ENCODE data around the gene PSEN2. TPM values are rescaled to one million over a fixed set of nuclear protein-coding genes. Genes with fewer than 3 reads are reported as not detected.
"Not testable (repeated sequence)": the region's sequence is repeated elsewhere in the genome, so short reads cannot be mapped to it uniquely, and the experiment has no call there.

PSEN2 gene
- total RNA-seq, 4 donors from 2014 or later = 24.8 to 41.4 (median 34.1) TPM

GRCh38 chr1:226838456-226838855, 32.0 kb upstream of the PSEN2 start:
- TF ChIP-seq POLR2A (IDR thresholded peaks at IDR 0.05) = no peak
- no peak for TF ChIP-seq CTCF (IDR thresholded peaks at IDR 0.05 in 4 of 5, conservative IDR thresholded peaks at IDR 0.05 in 1 of 5)
- no peak for DNase-seq
- Histone ChIP-seq H3K4me3 (no peak overlapping the region), H3K9me3 (no peaks in the 10 kb centered on the region), H3K27ac (no peak overlapping the region), H3K27me3 (no peaks in the 10 kb centered on the region), H3K36me3 (no peaks in the 10 kb centered on the region), H3K4me1 (no peaks in the 10 kb centered on the region)
- intact Hi-C loops (cut with DNase I; ENCODE audit: low total_unique reads) = no loop called here
- in situ Hi-C loops (cut with MboI; ENCODE audit: low sequenced_read_pairs in 4 of 4) = no loop called here
- no peak for ATAC-seq

- in situ Hi-C loops (cut with MboI; ENCODE audit: low sequenced_read_pairs in 4 of 4) = no loop called here
- no peak for ATAC-seq
Measured at GRCh38 chr1:226845624-226846023, 24.8 kb upstream of the PSEN2 start.

GRCh38 chr1:226846786-226847185, 23.6 kb upstream of the PSEN2 start:
- no peak for DNase-seq
- in situ Hi-C loops (cut with MboI; ENCODE audit: low sequenced_read_pairs in 4 of 4) = no loop called here

More at GRCh38 chr1:226845624-226846023, 24.8 kb upstream of the PSEN2 start:
- H3K27ac ChIP-seq = no peak overlapping the region
- TF ChIP-seq POLR2A (IDR thresholded peaks at IDR 0.05) (no peak), CTCF (IDR thresholded peaks at IDR 0.05 in 4 of 5, conservative IDR thresholded peaks at IDR 0.05 in 1 of 5) (no peak)
- intact Hi-C loops (cut with DNase I; ENCODE audit: low total_unique reads) = no loop called here
- no peaks in the 10 kb centered on the region for H3K27me3 ChIP-seq
- no peaks in the 10 kb centered on the region for H3K4me1 ChIP-seq
- no peak overlapping the region for H3K4me3 ChIP-seq
- H3K9me3 ChIP-seq = no peaks in the 10 kb centered on the region
- no peaks in the 10 kb centered on the region for H3K36me3 ChIP-seq
- DNase-seq = no peak

GRCh38 chr1:226854548-226854947, 15.9 kb upstream of the PSEN2 start:
- H3K9me3 ChIP-seq; H3K27me3 ChIP-seq; H3K4me3 ChIP-seq; H3K27ac ChIP-seq; intact Hi-C loops (cut with DNase I; ENCODE audit: low total_unique reads); H3K4me1 ChIP-seq; in situ Hi-C loops (cut with MboI; ENCODE audit: low sequenced_read_pairs in 4 of 4); DNase-seq; ATAC-seq; H3K36me3 ChIP-seq: not testable (repeated sequence)

More at GRCh38 chr1:226846786-226847185, 23.6 kb upstream of the PSEN2 start:
- intact Hi-C loops (cut with DNase I; ENCODE audit: low total_unique reads) = no loop called here
- H3K4me3 ChIP-seq = no peak overlapping the region
- H3K9me3 ChIP-seq = no peaks in the 10 kb centered on the region
- no peaks in the 10 kb centered on the region for H3K4me1 ChIP-seq
- H3K27me3 ChIP-seq = no peaks in the 10 kb centered on the region
- no peaks in the 10 kb centered on the region for H3K36me3 ChIP-seq
- ATAC-seq = no peak
- no peak overlapping the region for H3K27ac ChIP-seq
- TF ChIP-seq POLR2A (IDR thresholded peaks at IDR 0.05) = no peak
- no peak for TF ChIP-seq CTCF (IDR thresholded peaks at IDR 0.05 in 4 of 5, conservative IDR thresholded peaks at IDR 0.05 in 1 of 5)

- ATAC-seq (no peak), DNase-seq (no peak)
- Histone ChIP-seq H3K4me1 (no peaks in the 10 kb centered on the region), H3K27ac (no peak overlapping the region), H3K9me3 (no peaks in the 10 kb centered on the region), H3K27me3 (no peaks in the 10 kb centered on the region), H3K4me3 (no peak overlapping the region), H3K36me3 (no peaks in the 10 kb centered on the region)
- in situ Hi-C loops (cut with MboI; ENCODE audit: low sequenced_read_pairs in 4 of 4) = no loop called here
- intact Hi-C loops (cut with DNase I; ENCODE audit: low total_unique reads) = no loop called here
- no peak for TF ChIP-seq CTCF (IDR thresholded peaks at IDR 0.05 in 4 of 5, conservative IDR thresholded peaks at IDR 0.05 in 1 of 5)
- no peak for TF ChIP-seq POLR2A (IDR thresholded peaks at IDR 0.05)
Measured at GRCh38 chr1:226862890-226863289, 7.5 kb upstream of the PSEN2 start.

All from gastrocnemius medialis (tissue), 4 donors.